ENCODE data around the gene MICAL2.

DNA sequence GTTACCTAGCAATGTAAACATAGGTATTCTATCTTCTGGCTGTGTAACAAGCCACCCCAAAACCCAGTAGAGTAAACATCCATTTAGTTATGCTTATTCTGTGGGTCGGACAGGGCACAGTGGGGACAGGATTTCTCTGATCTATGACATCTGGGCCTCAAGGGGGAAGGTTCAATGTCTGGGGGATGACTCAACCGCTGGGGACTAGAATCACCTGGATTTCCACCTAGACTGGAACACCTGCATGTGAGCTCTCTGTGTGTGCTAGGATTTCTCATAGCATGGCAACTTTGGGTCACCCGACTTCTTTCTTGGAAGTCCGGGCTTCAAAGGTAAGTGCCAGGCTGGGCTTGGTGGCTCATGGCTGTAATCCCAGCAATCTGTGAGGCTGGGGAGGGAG is 36.5 kb upstream of the MICAL2 start:
- no peak for TF ChIP-seq CTCF (IDR thresholded peaks at IDR 0.05)
- no peak for TF ChIP-seq EP300 (IDR thresholded peaks at IDR 0.05)
- TF ChIP-seq POLR2A (IDR thresholded peaks at IDR 0.05; ENCODE audit: low read depth), result no peak
- TF ChIP-seq POLR2AphosphoS5 (IDR thresholded peaks at IDR 0.05), result no peak

Data from esophagus muscularis mucosa (tissue), 4 donors.